ENCODE data around the gene EIF5A2.

EIF5A2 gene

GRCh38 chr3:170852324-170852723, 56.1 kb downstream of the EIF5A2 start:
- DNase-seq (ENCODE audit: low spot score): no peak

- DNase-seq (ENCODE audit: low spot score): peak; percentile 25
These were observed 60.0 kb downstream of the EIF5A2 start for GRCh38 chr3:170848292-170848917.

GRCh38 chr3:170844377-170844776, 64.1 kb downstream of the EIF5A2 start:
- no peak for DNase-seq (ENCODE audit: low spot score)

GRCh38 chr3:170840291-170840859, 68.1 kb downstream of the EIF5A2 start:
- no peak for DNase-seq (ENCODE audit: low spot score)

- DNase-seq (ENCODE audit: low spot score): no peak
These were observed 68.8 kb downstream of the EIF5A2 start for GRCh38 chr3:170839518-170840100.

Measured in AG20443 (cell line).